ENCODE results near the gene NDUFB1.

The NDUFB1 gene

DNA sequence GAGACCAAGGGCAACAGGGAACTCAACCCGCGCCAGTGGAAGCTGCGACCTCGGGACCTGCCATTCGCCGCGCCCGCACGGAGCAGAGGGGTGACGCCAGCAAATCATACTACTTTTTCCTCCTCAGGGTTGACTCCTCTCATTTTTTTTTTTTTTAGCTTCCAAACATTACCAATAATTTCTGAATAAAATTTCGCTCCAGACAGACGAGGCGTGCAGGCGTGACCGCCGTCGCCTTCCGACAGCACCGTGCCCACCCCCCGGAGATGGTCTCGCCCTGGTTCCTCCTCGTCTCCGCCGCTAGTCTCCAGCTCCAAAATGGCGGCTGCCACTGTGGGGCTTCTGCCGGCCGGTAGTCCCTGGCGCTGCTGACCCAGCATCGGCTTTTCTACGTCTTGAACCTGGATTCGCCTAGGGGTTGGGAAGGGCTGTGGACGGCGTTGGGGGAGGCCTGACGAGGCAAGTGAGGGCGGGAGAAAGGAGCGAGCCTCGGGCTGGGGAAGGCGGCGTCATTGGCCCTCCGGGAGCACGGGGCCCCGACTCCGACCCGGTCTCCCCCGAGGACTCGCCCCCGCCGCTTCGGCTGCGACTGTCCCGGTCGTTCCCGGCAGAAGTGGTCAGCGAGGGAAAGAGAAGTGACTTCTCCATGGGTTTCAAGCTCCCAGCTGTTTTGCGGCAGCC, at the start of gene NDUFB1, which contains the start of gene CPSF2:
Gene NDUFB1 (minus strand): TSS at position 37 of the 681 bp plus-strand sequence. CDS start 4,069 bp downstream, outside the sequence.
Gene CPSF2 (plus strand): TSS at position 300 of the 681 bp plus-strand sequence. CDS start 9,016 bp downstream, outside the sequence.
- peak; percentile 68 for DNase-seq

GRCh38 chr14:92164958-92165357, 43.5 kb upstream of the NDUFB1 start:
- DNase-seq, result no peak

DNA sequence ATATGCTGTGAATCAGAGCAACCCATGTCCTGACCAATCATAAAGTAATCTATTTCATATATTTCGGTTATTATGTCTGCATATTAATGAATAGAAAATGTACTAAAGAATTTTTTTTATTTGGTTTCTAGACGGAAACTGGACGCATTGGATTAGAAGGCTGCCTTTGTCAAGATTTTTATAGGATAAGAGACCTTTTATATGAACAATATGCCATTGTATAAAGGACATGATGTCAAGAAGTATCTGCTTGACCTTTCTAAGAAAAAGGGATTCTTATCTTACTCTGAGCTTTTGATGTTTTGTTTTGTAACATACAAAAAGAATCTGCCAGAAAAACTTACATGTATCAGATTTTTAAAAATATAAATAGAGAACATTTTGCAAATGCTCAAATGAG, 40.0 kb upstream of the NDUFB1 start:
- DNase-seq, result no peak

- DNase-seq, result peak; percentile 13
These were observed 39.1 kb upstream of the NDUFB1 start for GRCh38 chr14:92160619-92161018.

- no peak for DNase-seq
These were observed 32.9 kb upstream of the NDUFB1 start for GRCh38 chr14:92154283-92154942.

DNA sequence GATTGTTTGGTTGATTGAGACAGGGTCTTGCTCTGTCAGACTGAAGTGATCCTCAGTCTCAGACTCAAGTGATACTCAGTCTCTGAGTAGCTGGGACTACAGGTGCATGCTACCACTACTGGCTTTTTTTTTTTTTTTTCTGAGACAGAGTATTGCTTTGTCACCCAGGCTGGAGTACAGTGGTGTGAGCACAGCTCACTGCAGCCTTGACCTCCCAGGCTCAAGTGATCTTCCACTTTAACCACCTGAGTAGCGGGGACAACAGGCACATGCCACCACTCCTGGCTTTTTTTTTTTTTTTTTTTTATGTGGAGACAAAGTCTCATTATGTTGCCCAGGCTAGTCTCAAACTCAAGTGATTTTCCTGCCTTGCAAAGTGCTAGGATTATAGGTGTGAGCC, 32.1 kb upstream of the NDUFB1 start:
- DNase-seq, result no peak

DNA sequence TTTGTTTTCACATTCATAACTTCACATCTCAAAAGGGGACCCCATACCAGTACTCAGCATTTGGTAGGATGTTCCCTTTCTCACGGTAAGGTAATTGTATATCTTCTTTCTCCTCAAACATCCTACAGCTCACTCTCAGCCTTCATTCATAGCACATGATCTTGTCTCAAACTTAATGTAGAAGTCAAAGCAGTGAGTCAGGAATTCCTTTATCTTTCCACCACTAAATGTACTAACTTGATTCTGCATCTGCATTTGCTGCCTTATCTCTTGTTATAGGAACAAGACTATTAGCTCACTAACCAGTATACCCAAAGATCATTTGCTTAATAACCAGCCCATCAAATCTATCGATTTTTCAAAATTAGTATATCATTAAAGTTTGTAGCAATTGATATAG, 23.2 kb upstream of the NDUFB1 start:
- no peak for DNase-seq

- no peak for DNase-seq
These were observed 22.5 kb upstream of the NDUFB1 start for GRCh38 chr14:92143962-92144361.

DNA sequence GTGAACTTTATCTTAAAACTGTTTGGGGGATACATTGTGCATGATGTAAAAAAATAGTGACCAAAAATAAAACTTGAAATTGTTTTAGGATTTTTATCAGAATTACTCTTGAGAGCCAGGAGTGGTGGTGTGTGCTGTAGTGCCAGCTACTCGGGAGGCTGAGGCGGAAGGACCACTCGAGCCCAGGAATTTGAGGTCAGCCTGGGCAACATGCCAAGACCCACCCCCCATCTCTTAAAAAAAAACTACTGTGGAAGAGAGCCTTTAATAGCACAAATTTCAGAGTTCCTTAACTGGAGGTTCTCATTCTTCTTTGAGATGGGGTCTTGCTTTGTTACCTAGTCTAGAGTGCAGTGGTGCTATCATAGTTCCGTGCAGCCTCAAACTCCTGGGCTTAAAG, 21.8 kb upstream of the NDUFB1 start:
- no peak for DNase-seq

GRCh38 chr14:92135269-92135668, 13.8 kb upstream of the NDUFB1 start:
- DNase-seq, result peak; percentile 59

GRCh38 chr14:92134456-92134855, 12.9 kb upstream of the NDUFB1 start:
- no peak for DNase-seq

GRCh38 chr14:92122761-92123160, 1.3 kb upstream of the NDUFB1 start:
- no peak for DNase-seq

- DNase-seq, result no peak
These were observed 808 bp upstream of the NDUFB1 start for GRCh38 chr14:92122351-92122677.

GRCh38 chr14:92121207-92121669, 268 bp downstream of the NDUFB1 start:
- DNase-seq, result no peak

DNA sequence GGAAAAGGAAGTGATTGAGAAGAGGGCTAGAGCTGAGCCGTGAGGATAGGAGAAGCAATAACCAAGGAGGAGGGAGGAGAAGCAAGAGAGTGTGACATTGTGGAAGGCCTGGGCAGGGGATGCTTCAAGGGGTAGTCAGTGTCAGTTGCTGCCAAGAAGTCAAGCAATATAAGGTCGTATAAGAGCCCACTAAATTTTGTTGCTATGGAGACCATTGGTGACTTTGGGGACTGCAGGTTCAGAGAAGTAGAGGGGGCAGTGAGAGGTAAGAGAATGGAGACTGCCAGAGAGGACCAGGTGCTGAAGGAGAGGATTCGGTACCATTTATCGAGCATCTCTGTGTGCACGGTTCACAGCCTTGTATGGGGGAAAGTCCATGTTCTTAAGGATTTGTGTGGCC, 12.0 kb downstream of the NDUFB1 start:
- DNase-seq, result no peak

GRCh38 chr14:92108345-92109254, 12.9 kb downstream of the NDUFB1 start:
- no peak for DNase-seq

- DNase-seq, result peak; percentile 99
These were observed 15.2 kb downstream of the NDUFB1 start, which contains the start of gene ATXN3 for GRCh38 chr14:92106143-92106926. TSS of gene ATXN3 (minus strand) at chr14:92106582. CDS start at chr14:92106552, 30 bp downstream.

- DNase-seq, result peak; percentile 23
These were observed 15.7 kb downstream of the NDUFB1 start for GRCh38 chr14:92105893-92106142.

GRCh38 chr14:92105073-92105892, 16.2 kb downstream of the NDUFB1 start:
- peak; percentile 23 for DNase-seq

DNA sequence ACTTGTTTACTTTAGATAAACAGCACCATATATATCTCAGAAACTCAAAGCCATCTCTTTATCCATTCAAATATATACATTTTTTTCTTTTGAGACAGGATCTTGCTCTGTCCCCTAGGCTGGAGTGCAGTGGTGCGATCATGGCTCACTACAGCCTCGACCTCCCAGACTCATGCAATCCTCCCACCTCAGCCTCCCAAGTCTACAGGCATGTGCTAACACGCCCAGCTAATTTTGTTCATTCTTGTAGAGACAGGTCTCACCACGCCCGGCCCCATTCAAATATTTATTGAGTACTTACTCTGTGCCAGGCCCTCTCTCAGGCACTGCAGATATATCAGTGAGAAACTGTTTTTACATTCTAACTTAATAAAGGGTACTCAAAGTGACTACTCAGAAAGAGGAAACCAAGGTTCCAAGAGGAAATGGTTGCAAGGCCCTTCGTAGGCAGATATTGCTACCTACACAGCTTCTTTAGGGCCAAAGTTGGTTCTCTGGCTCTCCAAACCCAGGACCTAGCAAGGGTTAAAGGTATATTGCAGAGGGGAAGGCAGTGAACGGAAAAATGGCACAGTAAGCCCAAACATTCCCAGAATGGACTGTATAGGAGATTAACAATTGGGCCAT, 18.0 kb downstream of the NDUFB1 start:
- no peak for DNase-seq

DNA sequence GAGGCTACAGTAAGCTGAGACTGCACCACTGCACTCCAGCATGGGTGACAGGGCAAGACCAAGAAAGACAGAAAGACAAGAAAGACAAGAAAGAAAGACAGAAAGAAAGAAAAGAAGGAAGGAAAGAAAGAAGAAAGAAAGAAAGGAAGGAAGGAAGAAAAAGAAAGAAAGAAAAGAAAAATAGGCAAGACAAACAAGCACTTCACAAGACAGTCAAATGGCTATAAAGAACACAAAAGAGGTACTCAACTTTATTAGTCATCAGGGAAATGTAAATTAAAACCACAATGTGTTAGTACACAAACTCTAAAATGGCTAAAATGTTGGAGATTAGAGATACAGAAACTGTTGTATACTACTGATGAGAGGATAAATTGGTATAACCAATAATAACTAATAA, 21.7 kb downstream of the NDUFB1 start:
- DNase-seq, result no peak

Measured in amniotic stem cell (primary cell).